NB4 (cell line): ENCODE results near the gene CCDC40.

Experiments
- MYC ChIP-seq: IDR thresholded peaks from 2 replicates; pipeline ENCODE4 v1.6.1; 2011; ENCODE audit warnings: low read depth, low read length
- POLR2A ChIP-seq: IDR thresholded peaks from 2 replicates; pipeline ENCODE4 v1.6.1; 2011; ENCODE audit warnings: mild to moderate bottlenecking; ENCODE audit not compliant: insufficient read length; ENCODE audit errors: extremely low read depth
- TF ChIP-seq, protein P1 (sequence below): IDR thresholded peaks from one replicate; pipeline ENCODE4 v1.5.1; 2012; ENCODE audit warnings: low read depth, low read length

DNA sequence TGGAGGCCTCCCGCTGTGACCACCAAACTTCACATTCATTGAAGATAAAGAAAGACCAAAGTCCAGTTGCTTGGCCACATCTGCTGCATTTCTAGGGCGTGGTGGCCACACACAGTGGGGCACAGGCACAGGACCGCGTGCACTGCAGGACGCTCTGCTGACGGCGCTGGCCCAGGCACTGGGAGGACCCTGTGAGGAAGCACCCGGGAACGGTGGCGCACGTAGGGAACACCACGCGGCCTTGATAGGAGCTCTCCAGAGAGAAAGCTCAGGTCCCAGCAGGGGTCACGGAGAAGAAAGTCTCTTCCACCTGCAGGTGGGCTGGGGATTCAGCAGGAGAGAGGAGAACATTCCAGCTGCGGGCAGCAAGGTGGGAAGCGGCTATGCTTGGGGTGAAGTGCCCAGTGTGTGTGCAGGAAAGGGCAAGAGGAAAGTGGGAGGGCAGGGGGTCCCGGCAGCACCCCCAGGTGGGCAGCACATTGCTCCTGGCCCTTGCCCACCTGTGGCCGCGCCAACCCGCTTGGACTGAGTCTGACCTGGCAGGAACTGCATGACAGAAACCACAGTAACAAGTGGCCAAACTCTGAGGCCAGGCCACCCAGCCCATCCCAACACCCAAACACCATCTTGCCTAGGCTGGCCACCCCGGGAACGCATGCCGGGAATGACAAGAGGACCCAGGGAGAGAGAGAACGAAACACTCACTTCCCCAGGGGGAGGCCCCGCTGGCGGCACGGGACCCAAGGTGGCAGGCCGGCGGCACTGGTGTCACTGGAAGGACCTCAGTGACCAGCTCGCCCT lies 33.6 kb upstream of the CCDC40 start:
- TF ChIP-seq POLR2A, result no peak
- no peak for TF ChIP-seq MYC
- TF ChIP-seq, protein P1, sequence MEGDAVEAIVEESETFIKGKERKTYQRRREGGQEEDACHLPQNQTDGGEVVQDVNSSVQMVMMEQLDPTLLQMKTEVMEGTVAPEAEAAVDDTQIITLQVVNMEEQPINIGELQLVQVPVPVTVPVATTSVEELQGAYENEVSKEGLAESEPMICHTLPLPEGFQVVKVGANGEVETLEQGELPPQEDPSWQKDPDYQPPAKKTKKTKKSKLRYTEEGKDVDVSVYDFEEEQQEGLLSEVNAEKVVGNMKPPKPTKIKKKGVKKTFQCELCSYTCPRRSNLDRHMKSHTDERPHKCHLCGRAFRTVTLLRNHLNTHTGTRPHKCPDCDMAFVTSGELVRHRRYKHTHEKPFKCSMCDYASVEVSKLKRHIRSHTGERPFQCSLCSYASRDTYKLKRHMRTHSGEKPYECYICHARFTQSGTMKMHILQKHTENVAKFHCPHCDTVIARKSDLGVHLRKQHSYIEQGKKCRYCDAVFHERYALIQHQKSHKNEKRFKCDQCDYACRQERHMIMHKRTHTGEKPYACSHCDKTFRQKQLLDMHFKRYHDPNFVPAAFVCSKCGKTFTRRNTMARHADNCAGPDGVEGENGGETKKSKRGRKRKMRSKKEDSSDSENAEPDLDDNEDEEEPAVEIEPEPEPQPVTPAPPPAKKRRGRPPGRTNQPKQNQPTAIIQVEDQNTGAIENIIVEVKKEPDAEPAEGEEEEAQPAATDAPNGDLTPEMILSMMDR, result no peak
